Kidney epithelial cell (primary cell): ENCODE results near the gene SCARF2. TPM values are rescaled to one million over a fixed set of nuclear protein-coding genes. Genes with fewer than 3 reads are reported as not detected.
A peak's percentile ranks its signal among the peaks of the same experiment; 100 is the strongest.
"Not testable (repeated sequence)": the region's sequence is repeated elsewhere in the genome, so short reads cannot be mapped to it uniquely, and the experiment has no call there.

ENCODE experiments used
- DNase-seq: peaks from one replicate; pipeline ENCODE4 v3.0.0-alpha.2; 2010; ENCODE audit warnings: low read depth
- H3K27me3 ChIP-seq: 2 replicates; pipeline ENCODE4 v1.6.0; 2011; ENCODE audit warnings: low read length; ENCODE audit not compliant: control insufficient read depth, insufficient read depth
- H3K36me3 ChIP-seq: 2 replicates; pipeline ENCODE4 v1.5.1; 2011; ENCODE audit warnings: low read length; ENCODE audit not compliant: control insufficient read depth, insufficient read depth
- H3K4me3 ChIP-seq: 2 replicates; pipeline ENCODE4 v1.5.1; 2011; ENCODE audit warnings: low read depth, mild to moderate bottlenecking, control low read depth, low read length
- CTCF ChIP-seq: IDR thresholded peaks from 2 replicates; pipeline ENCODE4 v1.5.1; 2011; ENCODE audit warnings: mild to moderate bottlenecking, moderate library complexity, low read length, control low read depth, inconsistent platforms; ENCODE audit not compliant: insufficient read depth, poor library complexity, severe bottlenecking
- total RNA-seq: library from RNA; depleted of rRNA; stranded (reverse); fragments of >200 nt; gene quantifications from 2 replicates; pipeline ENCODE4 v1.2.3, GENCODE V29; 2015

The SCARF2 gene
- total RNA-seq, 1 donor from 2014 or later, result 33.6 TPM

- no peak for DNase-seq
- H3K4me3 ChIP-seq, result no peak overlapping the region
- TF ChIP-seq CTCF, result no peak
Observed at GRCh38 chr22:20395907-20396287, 41.7 kb downstream of the SCARF2 start.

GRCh38 chr22:20395181-20395906 lies 42.3 kb downstream of the SCARF2 start:
- Histone ChIP-seq H3K36me3 (no peaks in the 10 kb centered on the region), H3K4me3 (no peak overlapping the region), H3K27me3 (no peaks in the 10 kb centered on the region)
- TF ChIP-seq CTCF, result no peak
- DNase-seq, result no peak

More at GRCh38 chr22:20395907-20396287, 41.7 kb downstream of the SCARF2 start:
- Histone ChIP-seq H3K27me3 (no peaks in the 10 kb centered on the region), H3K36me3 (no peaks in the 10 kb centered on the region)

- Histone ChIP-seq H3K4me3 (peak within 1 kb of the TSS; percentile 84), H3K36me3 (no peaks in the 10 kb centered on the region), H3K27me3 (no peaks in the 10 kb centered on the region)
- peak; percentile 71 for DNase-seq
- TF ChIP-seq CTCF, result no peak
Observed at GRCh38 chr22:20393705-20394476, 43.7 kb downstream of the SCARF2 start, which contains the start of gene ZNF74. ZNF74 (plus strand) TSS chr22:20394151; CDS start chr22:20394629, 478 bp downstream.

GRCh38 chr22:20392983-20393704 lies 44.5 kb downstream of the SCARF2 start:
- TF ChIP-seq CTCF, result no peak

GRCh38 chr22:20392365-20392881 lies 45.2 kb downstream of the SCARF2 start:
- not testable (repeated sequence) for DNase-seq, H3K27me3 ChIP-seq, H3K4me3 ChIP-seq, H3K36me3 ChIP-seq

More at GRCh38 chr22:20392983-20393704, 44.5 kb downstream of the SCARF2 start:
- no peaks in the 10 kb centered on the region for H3K27me3 ChIP-seq
- no peak for DNase-seq
- peak overlapping the region; percentile 84 for H3K4me3 ChIP-seq
- no peaks in the 10 kb centered on the region for H3K36me3 ChIP-seq

GRCh38 chr22:20391222-20391621 lies 46.4 kb downstream of the SCARF2 start:
- no peaks in the 10 kb centered on the region for H3K27me3 ChIP-seq
- H3K4me3 ChIP-seq, result no peak overlapping the region
- no peaks in the 10 kb centered on the region for H3K36me3 ChIP-seq
- TF ChIP-seq CTCF, result no peak
- DNase-seq, result no peak
